ENCODE data around the gene TCERG1L.

GRCh38 chr10:131226446-131227162, 84.9 kb downstream of the TCERG1L start:
- TF ChIP-seq TAF1 (IDR thresholded peaks at IDR 0.05; ENCODE audit: borderline replicate concordance, insufficient read depth, low read length) (no peak), SIN3A (IDR thresholded peaks at IDR 0.05; ENCODE audit: borderline replicate concordance, insufficient read depth, low read length) (no peak)
- TF ChIP-seq, protein P1, sequence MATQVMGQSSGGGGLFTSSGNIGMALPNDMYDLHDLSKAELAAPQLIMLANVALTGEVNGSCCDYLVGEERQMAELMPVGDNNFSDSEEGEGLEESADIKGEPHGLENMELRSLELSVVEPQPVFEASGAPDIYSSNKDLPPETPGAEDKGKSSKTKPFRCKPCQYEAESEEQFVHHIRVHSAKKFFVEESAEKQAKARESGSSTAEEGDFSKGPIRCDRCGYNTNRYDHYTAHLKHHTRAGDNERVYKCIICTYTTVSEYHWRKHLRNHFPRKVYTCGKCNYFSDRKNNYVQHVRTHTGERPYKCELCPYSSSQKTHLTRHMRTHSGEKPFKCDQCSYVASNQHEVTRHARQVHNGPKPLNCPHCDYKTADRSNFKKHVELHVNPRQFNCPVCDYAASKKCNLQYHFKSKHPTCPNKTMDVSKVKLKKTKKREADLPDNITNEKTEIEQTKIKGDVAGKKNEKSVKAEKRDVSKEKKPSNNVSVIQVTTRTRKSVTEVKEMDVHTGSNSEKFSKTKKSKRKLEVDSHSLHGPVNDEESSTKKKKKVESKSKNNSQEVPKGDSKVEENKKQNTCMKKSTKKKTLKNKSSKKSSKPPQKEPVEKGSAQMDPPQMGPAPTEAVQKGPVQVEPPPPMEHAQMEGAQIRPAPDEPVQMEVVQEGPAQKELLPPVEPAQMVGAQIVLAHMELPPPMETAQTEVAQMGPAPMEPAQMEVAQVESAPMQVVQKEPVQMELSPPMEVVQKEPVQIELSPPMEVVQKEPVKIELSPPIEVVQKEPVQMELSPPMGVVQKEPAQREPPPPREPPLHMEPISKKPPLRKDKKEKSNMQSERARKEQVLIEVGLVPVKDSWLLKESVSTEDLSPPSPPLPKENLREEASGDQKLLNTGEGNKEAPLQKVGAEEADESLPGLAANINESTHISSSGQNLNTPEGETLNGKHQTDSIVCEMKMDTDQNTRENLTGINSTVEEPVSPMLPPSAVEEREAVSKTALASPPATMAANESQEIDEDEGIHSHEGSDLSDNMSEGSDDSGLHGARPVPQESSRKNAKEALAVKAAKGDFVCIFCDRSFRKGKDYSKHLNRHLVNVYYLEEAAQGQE (IDR thresholded peaks at IDR 0.05; ENCODE audit: insufficient read depth in 1 of 2, low read depth in 2 of 2, low read length in 2 of 2) = no peak
